Activated CD8-positive, alpha-beta memory T cell treated with anti-CD3 and anti-CD28 coated beads, Interleukin-2, amount 10 ng/mL, durations not matched to agents 7 days and 5 days (primary cell): Measurements from ENCODE around the gene NAGA. TPM values are rescaled to one million over a fixed set of nuclear protein-coding genes. Genes with fewer than 3 reads are reported as not detected.

Source experiments
- ATAC-seq: fragments of 150-1000 bp; cut with Tn5 transposase; one replicate; pipeline ENCODE4 v1.10.0; 2021; ENCODE audit warnings: moderate library complexity
- CTCF ChIA-PET: fragments of 350-600 bp; sonication (Branson Sonifier 250); formaldehyde crosslinking; loops from one replicate; lab custom pipeline; 2021; ENCODE audit warnings: antibody characterized with exemption; lab: Charles Lee
- DNase-seq: peaks from one replicate; pipeline ENCODE4 v3.0.0-alpha.2; 2020
- H3K27ac Mint-ChIP-seq: one replicate; pipeline ENCODE4 v1.8.0; 2021; ENCODE audit warnings: mild to moderate bottlenecking, mixed read lengths
- H3K27me3 Mint-ChIP-seq: one replicate; pipeline ENCODE4 v1.8.0; 2021; ENCODE audit warnings: mixed read lengths
- H3K36me3 Mint-ChIP-seq: one replicate; pipeline ENCODE4 v1.8.0; 2021; ENCODE audit warnings: mild to moderate bottlenecking, mixed read lengths
- H3K4me1 Mint-ChIP-seq: one replicate; pipeline ENCODE4 v1.8.0; 2021; ENCODE audit warnings: mixed read lengths
- H3K4me3 Mint-ChIP-seq: one replicate; pipeline ENCODE4 v1.8.0; 2021; ENCODE audit warnings: mild to moderate bottlenecking, moderate library complexity, mixed read lengths
- H3K9me3 Mint-ChIP-seq: one replicate; pipeline ENCODE4 v1.8.0; 2022; ENCODE audit warnings: low read depth, mixed read lengths
- total RNA-seq, 2 experiments: library from RNA; stranded (reverse); gene quantifications; one replicate each; pipeline ENCODE4 v1.2.3, GENCODE V29; 2021

The NAGA gene
- total RNA-seq, 2 experiments from 2014 or later: 23.1 to 27.1 TPM

DNA sequence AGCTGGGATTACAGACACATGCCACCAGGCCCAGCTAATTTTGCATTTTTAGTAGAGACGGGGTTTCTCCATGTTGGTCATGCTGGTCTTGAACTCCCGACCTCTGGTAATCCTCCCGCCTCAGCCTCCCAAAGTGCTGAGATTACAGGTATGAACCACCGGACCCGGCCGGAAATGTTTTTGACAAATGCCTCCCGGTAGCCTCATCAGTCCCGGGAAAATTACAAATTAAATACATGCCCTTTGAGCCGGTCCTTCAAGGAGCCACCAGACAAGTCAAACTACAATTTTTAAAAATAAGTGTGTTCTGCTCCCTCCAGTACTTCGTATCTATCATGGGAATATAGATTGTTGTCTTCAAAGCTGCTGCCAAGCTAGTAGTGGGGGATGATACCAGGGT, 54.5 kb downstream of the NAGA start:
- no peak for ATAC-seq
- Mint-ChIP-seq H3K36me3 (peaks cover 4% of the 10 kb centered on the region), H3K4me1 (peaks cover 3% of the 10 kb centered on the region), H3K9me3 (peaks cover 2% of the 10 kb centered on the region), H3K27me3 (peaks cover 39% of the 10 kb centered on the region), H3K27ac (no peak overlapping the region), H3K4me3 (no peak overlapping the region)
- CTCF ChIA-PET: interaction anchor here (1.0 to 1.4 kb wide), 2 partner anchors 10 to 74 kb away, joined by 3 read pairs; partner anchors contain the start of gene NDUFA6
- DNase-seq: no peak

DNA sequence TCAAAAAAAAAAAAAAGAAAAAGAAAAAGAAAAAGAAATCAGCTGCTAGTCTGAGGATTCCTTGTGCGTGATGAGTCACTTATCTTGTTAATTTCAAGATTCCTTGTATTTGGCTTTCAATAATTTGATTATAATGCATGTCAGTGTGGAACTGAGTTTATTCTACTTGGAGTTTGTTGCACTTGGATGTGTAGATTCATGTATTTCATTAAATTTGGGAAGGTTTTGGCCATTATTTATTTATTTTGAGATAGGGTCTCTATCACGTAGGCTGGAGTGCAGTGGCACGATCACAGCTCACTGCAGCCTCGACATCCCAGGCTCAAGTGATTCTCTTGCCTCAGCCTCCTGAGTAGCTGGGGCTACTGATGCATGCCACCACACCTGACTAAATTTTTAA, 57.2 kb downstream of the NAGA start:
- H3K4me1 Mint-ChIP-seq: peaks cover 3% of the 10 kb centered on the region
- no peak overlapping the region for H3K27ac Mint-ChIP-seq
- CTCF ChIA-PET: no interaction called here
- DNase-seq: no peak
- ATAC-seq: no peak
- peaks cover 11% of the 10 kb centered on the region for H3K36me3 Mint-ChIP-seq
- H3K9me3 Mint-ChIP-seq: peaks cover 5% of the 10 kb centered on the region
- no peak overlapping the region for H3K4me3 Mint-ChIP-seq
- H3K27me3 Mint-ChIP-seq: peaks cover 32% of the 10 kb centered on the region

DNA sequence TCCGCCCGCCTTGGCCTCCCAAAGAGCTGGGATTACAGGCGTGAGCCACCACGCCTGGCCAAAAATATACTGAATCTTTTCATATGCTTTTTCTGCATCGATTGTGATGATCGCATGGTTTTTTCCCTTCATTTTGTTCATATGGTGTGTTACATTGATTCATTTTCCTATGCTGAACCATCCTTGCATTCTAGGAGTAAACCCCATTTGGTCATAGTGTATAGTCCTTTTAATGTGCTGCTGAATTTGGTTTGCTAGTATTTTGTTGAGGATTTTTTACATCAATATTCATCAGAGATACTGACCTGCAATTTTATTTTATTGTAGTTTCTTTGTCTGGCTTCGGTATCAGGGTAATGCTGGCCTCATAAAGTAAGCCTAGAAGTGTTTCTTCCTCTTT, 59.8 kb downstream of the NAGA start:
- CTCF ChIA-PET: no interaction called here

More for the DNA sequence above, 59.8 kb downstream of the NAGA start:
- H3K4me1 Mint-ChIP-seq: peaks cover 4% of the 10 kb centered on the region
- ATAC-seq: no peak
- H3K27me3 Mint-ChIP-seq: peaks cover 28% of the 10 kb centered on the region
- H3K36me3 Mint-ChIP-seq: peaks cover 11% of the 10 kb centered on the region
- H3K9me3 Mint-ChIP-seq: peaks cover 5% of the 10 kb centered on the region
- no peak overlapping the region for H3K4me3 Mint-ChIP-seq
- DNase-seq: no peak
- H3K27ac Mint-ChIP-seq: no peak overlapping the region

Other genes with a start within 250 kb of the NAGA start
- gene SREBF2, start 237.7 kb downstream of the NAGA start, total RNA-seq: 100 to 1,000 TPM; 130 to 135 TPM
- gene SHISA8, start 155.7 kb downstream of the NAGA start, total RNA-seq: under 1 TPM; 0.30 to 0.70 TPM
- gene TNFRSF13C, start 144.0 kb downstream of the NAGA start, total RNA-seq: 1 to 10 TPM in 1 of 2 experiments, under 1 TPM in 1; 0.89 to 3.1 TPM
- 10 to 100 TPM; 74.0 to 95.8 TPM for gene CENPM, start 123.7 kb downstream of the NAGA start, total RNA-seq
- 1 to 10 TPM; 1.2 TPM for gene SEPTIN3, start 101.4 kb downstream of the NAGA start, total RNA-seq
- 1 to 10 TPM in 1 of 2 experiments, under 1 TPM in 1; 0.91 to 2.1 TPM for gene WBP2NL, start 72.0 kb downstream of the NAGA start, total RNA-seq
- gene PHETA2, start 3.4 kb upstream of the NAGA start, total RNA-seq: 1 to 10 TPM; 2.0 to 2.5 TPM
- gene SMDT1, start 8.9 kb upstream of the NAGA start, total RNA-seq: 10 to 100 TPM; 60.4 to 72.1 TPM
- gene NDUFA6, start 20.0 kb upstream of the NAGA start, total RNA-seq: 10 to 100 TPM; 75.9 to 91.6 TPM
- gene CYP2D6, start 60.0 kb upstream of the NAGA start, total RNA-seq: 1 to 10 TPM; 2.3 to 2.5 TPM
- 10 to 100 TPM; 73.1 to 82.5 TPM for gene TCF20, start 199.8 kb upstream of the NAGA start, total RNA-seq